NCI-H774 (cell line): ENCODE data around the gene RPN1.

ENCODE experiments used
- DNase-seq: peaks from one replicate; lab custom pipeline; 2025; lab: John Stamatoyannopoulos, UW

RPN1 gene

DNA sequence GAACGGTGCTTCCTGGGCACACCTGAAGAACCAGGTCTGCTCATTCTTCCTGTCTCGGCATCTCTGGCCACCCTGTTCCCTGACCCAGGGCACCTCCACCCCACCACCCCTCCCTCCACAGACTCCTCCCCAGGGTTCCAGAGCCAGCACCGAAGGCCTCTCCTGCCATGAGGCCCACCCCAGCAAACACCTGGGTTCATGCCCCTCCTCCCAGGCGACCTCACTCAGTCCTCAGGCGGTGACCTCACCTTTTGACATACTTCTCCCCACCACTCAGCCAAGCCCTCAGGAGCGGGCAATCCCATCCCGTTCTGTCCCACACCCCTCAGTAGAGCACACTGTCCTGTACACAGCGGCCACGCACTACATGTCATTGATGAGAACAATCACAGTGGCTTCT is 72.3 kb downstream of the RPN1 start:
- no peak for DNase-seq

DNA sequence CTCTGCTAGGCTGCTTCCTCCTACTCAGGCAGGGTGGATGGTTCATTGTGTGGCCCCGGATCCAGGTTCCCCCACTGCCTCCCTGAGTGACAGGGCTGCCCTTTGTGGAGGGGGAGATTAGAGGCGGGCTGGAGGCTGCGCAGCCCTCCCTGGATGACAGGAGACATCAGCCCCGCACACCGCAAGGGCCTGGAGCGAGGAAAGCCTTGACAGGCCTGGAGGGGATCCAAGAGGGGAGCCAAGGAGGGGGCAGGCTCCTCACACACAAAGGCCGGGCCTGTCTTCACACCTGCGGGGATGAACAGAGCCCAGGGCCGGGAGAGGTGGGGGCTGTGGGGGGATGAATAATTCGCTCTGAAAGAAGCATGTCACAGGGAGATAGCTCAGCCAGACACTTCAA is 72.9 kb downstream of the RPN1 start:
- DNase-seq = no peak

DNA sequence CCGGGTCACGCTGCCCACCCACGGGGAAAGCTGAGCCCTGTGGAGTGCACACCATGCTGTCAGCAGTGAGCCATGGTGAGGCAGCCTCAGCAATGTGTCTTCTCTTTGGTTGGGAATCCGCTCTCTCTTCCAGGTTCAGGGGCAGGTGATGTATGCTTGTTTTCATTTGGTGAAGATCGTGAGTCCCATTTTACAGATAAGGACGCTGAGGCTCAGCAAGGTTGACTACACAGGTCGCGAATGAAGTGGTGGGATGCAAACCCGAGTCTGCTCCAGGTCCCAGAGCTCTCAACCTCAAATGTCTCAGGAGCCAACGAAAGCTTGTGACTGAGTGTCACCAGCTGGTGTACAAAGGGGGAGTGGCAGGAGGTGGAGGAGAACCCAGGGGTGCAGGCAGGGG is 74.3 kb downstream of the RPN1 start:
- DNase-seq = no peak

DNA sequence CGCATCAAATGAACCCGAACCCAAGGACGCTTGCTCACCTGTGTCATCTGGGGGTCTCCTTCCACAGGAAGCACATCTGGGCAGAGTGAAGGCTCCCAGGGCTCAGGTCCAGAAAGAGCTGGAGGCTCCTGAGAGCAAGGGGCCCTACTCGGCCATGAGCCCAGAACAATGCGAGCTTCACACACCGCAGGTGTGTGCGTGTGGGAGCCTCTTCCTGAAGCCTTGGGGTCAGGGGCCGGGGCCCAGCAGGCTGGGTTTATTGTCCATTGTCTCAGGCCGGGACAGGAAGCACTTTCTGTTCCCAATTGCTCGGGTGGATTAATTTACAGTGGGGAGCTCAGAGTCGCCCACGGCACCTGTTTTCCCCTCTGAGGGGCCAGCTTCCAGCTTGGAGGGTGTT is 74.8 kb downstream of the RPN1 start:
- DNase-seq = no peak

DNA sequence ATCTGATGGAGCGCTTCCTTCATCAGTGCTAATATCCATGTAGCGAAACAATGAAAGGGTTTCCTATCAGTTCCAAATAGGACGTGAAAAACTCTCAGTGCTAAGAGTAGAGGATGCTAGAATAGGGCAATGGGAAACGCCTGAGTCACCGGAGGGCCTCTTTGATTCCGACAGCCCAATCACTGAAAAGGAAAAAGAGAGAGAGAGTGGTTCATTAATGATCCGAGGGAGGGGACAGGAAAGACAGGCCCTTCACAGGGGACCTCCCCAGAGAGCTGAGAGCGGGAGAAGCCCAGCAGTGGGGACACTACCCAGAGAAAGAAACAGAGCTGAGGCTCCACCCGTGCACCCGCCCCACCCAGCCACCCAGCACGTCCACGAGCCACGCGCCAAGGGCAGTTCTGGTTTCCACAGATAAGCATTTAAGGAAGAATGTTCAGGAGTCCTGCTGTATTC is 76.9 kb downstream of the RPN1 start:
- no peak for DNase-seq

DNA sequence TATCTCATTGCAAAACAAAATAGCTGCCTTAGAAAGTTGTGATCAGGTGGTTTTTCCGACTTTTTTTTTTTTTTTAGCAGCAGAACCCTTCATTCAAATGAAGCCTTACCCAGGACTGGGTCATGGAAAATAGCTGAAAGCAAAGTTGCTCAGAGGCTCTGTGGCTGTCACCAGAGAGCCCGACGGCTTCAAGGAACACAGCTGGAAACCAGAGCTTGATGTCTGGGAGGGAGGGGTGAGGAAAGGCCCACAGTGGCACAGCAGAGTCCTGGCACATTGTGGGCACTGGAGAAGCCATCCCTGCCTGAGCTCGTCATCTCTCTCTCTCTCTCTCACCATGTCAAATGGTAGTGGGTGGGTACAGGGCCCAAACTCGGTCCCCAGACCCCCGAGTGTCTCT is 77.5 kb downstream of the RPN1 start:
- DNase-seq = no peak

DNA sequence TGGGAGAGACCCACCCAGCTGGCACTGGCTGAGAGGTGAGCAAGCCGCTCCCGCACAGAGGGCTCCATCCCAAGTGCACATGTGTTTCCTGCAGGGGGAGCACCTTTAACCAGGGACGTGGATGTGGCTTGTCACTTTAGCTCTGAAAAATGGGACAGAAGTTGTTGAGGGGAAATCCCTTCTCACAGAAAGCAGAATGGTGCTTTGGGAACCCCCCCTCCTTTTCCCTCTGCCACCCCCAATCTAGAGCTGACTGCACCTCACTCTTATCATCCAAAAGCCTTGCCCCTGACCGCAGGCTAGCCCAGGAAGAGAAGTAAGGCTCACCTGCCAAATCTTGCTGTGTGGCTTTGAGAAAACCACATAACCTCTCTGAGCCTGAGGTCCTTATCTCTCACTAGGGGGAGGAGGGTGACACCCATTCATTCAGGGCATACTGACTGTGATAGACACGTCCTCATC is 77.9 kb downstream of the RPN1 start:
- no peak for DNase-seq

DNA sequence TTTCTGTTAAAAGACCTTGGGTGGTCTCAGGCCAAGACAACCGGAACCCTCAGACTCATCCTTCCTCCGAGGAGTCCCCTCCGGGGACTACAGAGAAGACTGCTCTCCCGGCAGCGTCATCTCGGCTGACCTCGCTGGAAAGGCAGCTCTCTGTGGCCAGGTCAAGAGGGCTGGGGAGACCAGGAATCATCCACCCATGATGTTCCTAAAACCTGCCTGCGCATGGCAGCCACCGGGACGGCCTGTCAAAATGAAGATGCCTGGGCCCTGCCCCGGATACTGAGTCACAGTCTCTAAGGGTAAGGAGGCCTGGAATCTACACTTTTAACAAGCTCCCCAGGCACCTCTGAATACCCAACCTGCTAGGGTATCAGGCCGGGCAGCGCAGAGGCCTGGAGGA is 78.6 kb downstream of the RPN1 start:
- no peak for DNase-seq
